KMS-11 (cell line): ENCODE measurements around the gene MYH9.

Experiments
- H2AFZ ChIP-seq: fragments of 200-600 bp; sonication (generic); 2 replicates; pipeline ENCODE4 v1.6.1; 2016; ENCODE audit warnings: antibody characterized with exemption, mixed run types, low read depth
- H3K27ac ChIP-seq: fragments of 200-600 bp; sonication (generic); 2 replicates; pipeline ENCODE4 v1.6.1; 2016; ENCODE audit warnings: mild to moderate bottlenecking, mixed run types
- H3K27me3 ChIP-seq: fragments of 200-600 bp; sonication (generic); 2 replicates; pipeline ENCODE4 v1.6.1; 2017; ENCODE audit warnings: mild to moderate bottlenecking, low read depth, mixed run types, moderate library complexity; ENCODE audit not compliant: insufficient read depth
- H3K36me3 ChIP-seq: fragments of 200-600 bp; sonication (generic); 2 replicates; pipeline ENCODE4 v1.6.1; 2017; ENCODE audit warnings: mild to moderate bottlenecking, mixed run types; ENCODE audit not compliant: insufficient read depth
- H3K4me1 ChIP-seq: fragments of 200-600 bp; sonication (generic); 2 replicates; pipeline ENCODE4 v1.6.1; 2016; ENCODE audit warnings: mild to moderate bottlenecking, low read depth, mixed run types; ENCODE audit not compliant: poor library complexity, severe bottlenecking
- H3K4me2 ChIP-seq: fragments of 200-600 bp; sonication (generic); 2 replicates; pipeline ENCODE4 v1.7.0; 2016; ENCODE audit warnings: mild to moderate bottlenecking, mixed run types
- H3K4me3 ChIP-seq: fragments of 200-600 bp; sonication (generic); IDR thresholded peaks from 2 replicates; pipeline ENCODE4 v1.6.1; 2017; ENCODE audit warnings: low read depth, low read length, mixed read lengths; ENCODE audit not compliant: insufficient read depth
- H3K79me2 ChIP-seq: fragments of 200-600 bp; sonication (generic); 2 replicates; pipeline ENCODE4 v1.6.1; 2016; ENCODE audit warnings: low read depth, mixed run types; ENCODE audit not compliant: insufficient read depth
- H3K9ac ChIP-seq: fragments of 200-600 bp; sonication (generic); 2 replicates; pipeline ENCODE4 v1.6.1; 2016; ENCODE audit warnings: mild to moderate bottlenecking, mixed run types
- H4K20me1 ChIP-seq: fragments of 200-600 bp; sonication (generic); 2 replicates; pipeline ENCODE4 v1.6.1; 2016; ENCODE audit warnings: mild to moderate bottlenecking, mixed run types; ENCODE audit not compliant: insufficient read depth
- TF ChIP-seq, protein P1 (sequence below): fragments of 200-600 bp; sonication (generic); conservative IDR thresholded peaks from 2 replicates; pipeline ENCODE4 v1.6.1; 2017; ENCODE audit warnings: low read depth, mild to moderate bottlenecking, antibody characterized with exemption, low read length, moderate library complexity, mixed read lengths

The MYH9 gene

GRCh38 chr22:36317658-36318271 lies 70.0 kb downstream of the MYH9 start:
- Histone ChIP-seq H4K20me1 (no peaks in the 10 kb centered on the region), H3K9ac (no peak overlapping the region), H3K4me1 (no peaks in the 10 kb centered on the region), H3K79me2 (peaks cover 7% of the 10 kb centered on the region; the same call in 1 of the 2 replicates), H3K27me3 (no peaks in the 10 kb centered on the region), H3K36me3 (peaks cover 10% of the 10 kb centered on the region; the same call in 1 of the 2 replicates), H2AFZ (no peak overlapping the region), H3K4me2 (no peak overlapping the region), H3K4me3 (no peak overlapping the region), H3K27ac (no peak overlapping the region)
- TF ChIP-seq, protein P1, sequence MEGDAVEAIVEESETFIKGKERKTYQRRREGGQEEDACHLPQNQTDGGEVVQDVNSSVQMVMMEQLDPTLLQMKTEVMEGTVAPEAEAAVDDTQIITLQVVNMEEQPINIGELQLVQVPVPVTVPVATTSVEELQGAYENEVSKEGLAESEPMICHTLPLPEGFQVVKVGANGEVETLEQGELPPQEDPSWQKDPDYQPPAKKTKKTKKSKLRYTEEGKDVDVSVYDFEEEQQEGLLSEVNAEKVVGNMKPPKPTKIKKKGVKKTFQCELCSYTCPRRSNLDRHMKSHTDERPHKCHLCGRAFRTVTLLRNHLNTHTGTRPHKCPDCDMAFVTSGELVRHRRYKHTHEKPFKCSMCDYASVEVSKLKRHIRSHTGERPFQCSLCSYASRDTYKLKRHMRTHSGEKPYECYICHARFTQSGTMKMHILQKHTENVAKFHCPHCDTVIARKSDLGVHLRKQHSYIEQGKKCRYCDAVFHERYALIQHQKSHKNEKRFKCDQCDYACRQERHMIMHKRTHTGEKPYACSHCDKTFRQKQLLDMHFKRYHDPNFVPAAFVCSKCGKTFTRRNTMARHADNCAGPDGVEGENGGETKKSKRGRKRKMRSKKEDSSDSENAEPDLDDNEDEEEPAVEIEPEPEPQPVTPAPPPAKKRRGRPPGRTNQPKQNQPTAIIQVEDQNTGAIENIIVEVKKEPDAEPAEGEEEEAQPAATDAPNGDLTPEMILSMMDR = no peak

DNA sequence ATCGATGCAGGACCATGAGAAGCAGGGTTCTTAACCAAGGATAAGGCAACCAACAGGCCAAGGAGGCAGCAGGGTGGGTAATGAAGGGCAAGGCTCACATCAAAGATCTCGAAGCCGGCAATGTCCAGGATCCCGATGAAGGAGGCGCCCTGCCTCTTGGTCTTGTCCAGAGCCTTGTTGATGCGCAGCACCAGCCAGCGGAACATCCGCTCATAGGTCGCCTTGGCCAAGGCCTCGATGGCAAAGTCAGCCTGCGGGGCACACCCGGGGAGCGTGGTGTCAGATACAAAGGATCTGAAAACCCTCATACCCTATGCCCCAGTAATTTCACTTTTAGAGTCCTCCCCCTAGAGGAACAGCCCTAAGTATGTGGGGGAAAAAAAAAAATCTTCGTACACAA lies 71.3 kb downstream of the MYH9 start:
- no peaks in the 10 kb centered on the region for H3K27me3 ChIP-seq
- TF ChIP-seq, protein P1 = no peak
- no peak overlapping the region for H3K4me3 ChIP-seq
- H2AFZ ChIP-seq = no peak overlapping the region
- no peak overlapping the region for H3K4me2 ChIP-seq
- H3K9ac ChIP-seq = no peak overlapping the region
- H3K4me1 ChIP-seq = no peaks in the 10 kb centered on the region
- H3K36me3 ChIP-seq = peaks cover 10% of the 10 kb centered on the region; the same call in 1 of the 2 replicates
- no peaks in the 10 kb centered on the region for H4K20me1 ChIP-seq
- no peak overlapping the region for H3K27ac ChIP-seq
- H3K79me2 ChIP-seq = peaks cover 7% of the 10 kb centered on the region; the same call in 1 of the 2 replicates

- no peak overlapping the region for H3K4me3 ChIP-seq
- TF ChIP-seq, protein P1 = no peak
- no peaks in the 10 kb centered on the region for H4K20me1 ChIP-seq
- H3K27me3 ChIP-seq = no peaks in the 10 kb centered on the region
- H3K36me3 ChIP-seq = peaks cover 10% of the 10 kb centered on the region; the same call in 1 of the 2 replicates
- peaks cover 7% of the 10 kb centered on the region; the same call in 1 of the 2 replicates for H3K79me2 ChIP-seq
- H3K9ac ChIP-seq = no peak overlapping the region
- no peak overlapping the region for H2AFZ ChIP-seq
- H3K4me1 ChIP-seq = no peaks in the 10 kb centered on the region
- H3K27ac ChIP-seq = no peak overlapping the region
- H3K4me2 ChIP-seq = no peak overlapping the region
Measured at GRCh38 chr22:36315325-36315724, 72.4 kb downstream of the MYH9 start.

DNA sequence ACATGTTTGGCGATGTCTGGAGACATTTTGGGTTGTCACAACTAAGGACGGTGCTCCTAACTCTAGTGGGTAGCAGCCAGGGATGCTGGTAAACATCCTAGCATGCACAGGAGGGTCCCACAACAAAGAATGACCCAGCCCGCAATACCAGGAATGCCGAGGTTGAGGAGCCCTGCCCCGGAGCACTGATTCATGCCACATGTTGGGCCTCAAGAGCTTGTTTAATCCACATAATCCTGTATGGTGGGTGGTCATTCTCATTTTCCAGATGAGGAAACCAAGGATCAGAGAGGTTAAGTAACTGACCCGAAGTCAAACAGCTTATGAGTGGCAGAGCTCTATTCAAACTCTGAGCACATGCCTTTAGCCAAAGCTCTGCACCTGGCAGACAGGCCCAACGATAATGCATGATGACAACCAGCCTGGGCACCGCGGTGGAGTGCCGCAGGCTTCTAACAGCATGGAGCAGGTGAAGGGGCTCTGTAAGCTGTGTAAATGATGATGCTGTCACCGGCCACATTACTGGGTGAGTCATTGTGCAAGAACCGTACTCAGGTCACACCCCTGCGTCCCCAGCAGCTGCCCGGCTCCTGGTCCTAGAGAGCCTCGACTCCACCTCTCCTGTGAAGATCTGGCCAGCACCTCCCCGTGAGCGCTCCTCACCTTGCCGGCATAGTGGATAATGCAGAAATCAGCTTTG lies 76.2 kb downstream of the MYH9 start:
- Histone ChIP-seq H3K79me2 (no peaks in the 10 kb centered on the region; the same call in 1 of the 2 replicates), H3K4me1 (no peaks in the 10 kb centered on the region), H3K9ac (no peak overlapping the region), H2AFZ (no peak overlapping the region), H3K4me2 (no peak overlapping the region), H3K27ac (no peak overlapping the region), H3K36me3 (peaks cover 6% of the 10 kb centered on the region), H3K27me3 (no peaks in the 10 kb centered on the region), H3K4me3 (no peak overlapping the region), H4K20me1 (no peaks in the 10 kb centered on the region)
- TF ChIP-seq, protein P1 = no peak
